Adrenal gland (tissue), 5 donors: ENCODE results near the gene CCDC175.

Source experiments
- CTCF ChIP-seq, 6 experiments: fragments of 450-650 bp in 4 of 6; fragments of 200-600 bp in 2 of 6; sonication (generic) in 1 of 6; IDR thresholded peaks; 1 replicate in 5 of 6; 2 replicates in 1 of 6; pipeline versions ENCODE4 v1.5.1 to v1.8.0; 2016 to 2021; ENCODE audit warnings: antibody characterized with exemption in 6 of 6, mild to moderate bottlenecking in 2 of 6, moderate library complexity in 1 of 6
- POLR2A ChIP-seq, 2 donors: fragments of 450-650 bp; IDR thresholded peaks; one replicate each; pipeline ENCODE4 v1.6.1; 2017; ENCODE audit warnings: antibody characterized with exemption in 2 of 2, mild to moderate bottlenecking in 2 of 2, moderate library complexity in 1 of 2
- donor health status: DM: no; HTN: no; CAD: no.

GRCh38 chr14:59458486-59458885, 118.1 kb downstream of the CCDC175 start:
- TF ChIP-seq CTCF (IDR thresholded peaks at IDR 0.05) (no peak), POLR2A (IDR thresholded peaks at IDR 0.05) (no peak)
